Forelimb muscle (tissue), 1 donor: ENCODE results near the gene PALMD. TPM values are rescaled to one million over a fixed set of nuclear protein-coding genes. Genes with fewer than 3 reads are reported as not detected.
A peak's percentile ranks its signal among the peaks of the same experiment; 100 is the strongest.

Experiments
- DNase-seq: peaks from one replicate; pipeline ENCODE4 v3.0.0-alpha.2; 2013; ENCODE audit warnings: low read depth
- polyA plus RNA-seq: library from polyadenylated mRNA; unstranded; fragments of 120-200 nt; gene quantifications from one replicate; pipeline ENCODE4 v1.2.1, GENCODE V29; 2013; ENCODE audit not compliant: insufficient read length

The PALMD gene
- polyA plus RNA-seq, 1 donor = 107 TPM

GRCh38 chr1:99659755-99660210 lies 13.9 kb downstream of the PALMD start:
- DNase-seq = no peak

- DNase-seq = no peak
Measured at GRCh38 chr1:99660496-99660895, 14.6 kb downstream of the PALMD start.

- DNase-seq = no peak
Measured at GRCh38 chr1:99661780-99662179, 15.9 kb downstream of the PALMD start.

- no peak for DNase-seq
Measured at GRCh38 chr1:99662539-99663080, 16.7 kb downstream of the PALMD start.

GRCh38 chr1:99663501-99663900 lies 17.6 kb downstream of the PALMD start:
- no peak for DNase-seq

- no peak for DNase-seq
Measured at GRCh38 chr1:99665212-99665611, 19.3 kb downstream of the PALMD start.

- DNase-seq = no peak
Measured at GRCh38 chr1:99669376-99669775, 23.5 kb downstream of the PALMD start.

GRCh38 chr1:99669821-99670220 lies 23.9 kb downstream of the PALMD start:
- DNase-seq = no peak

GRCh38 chr1:99670583-99670982 lies 24.7 kb downstream of the PALMD start:
- DNase-seq = no peak

- DNase-seq = no peak
Measured at GRCh38 chr1:99672038-99672437, 26.1 kb downstream of the PALMD start.

- no peak for DNase-seq
Measured at GRCh38 chr1:99672530-99673213, 26.8 kb downstream of the PALMD start.

- DNase-seq = no peak
Measured at GRCh38 chr1:99673315-99673714, 27.4 kb downstream of the PALMD start.

GRCh38 chr1:99674115-99675064 lies 28.5 kb downstream of the PALMD start:
- no peak for DNase-seq

GRCh38 chr1:99675292-99675691 lies 29.4 kb downstream of the PALMD start:
- DNase-seq = no peak

GRCh38 chr1:99675994-99676393 lies 30.1 kb downstream of the PALMD start:
- no peak for DNase-seq

GRCh38 chr1:99676876-99677275 lies 31.0 kb downstream of the PALMD start:
- no peak for DNase-seq

GRCh38 chr1:99677416-99677815 lies 31.5 kb downstream of the PALMD start:
- DNase-seq = no peak

- no peak for DNase-seq
Measured at GRCh38 chr1:99680270-99680669, 34.4 kb downstream of the PALMD start.

GRCh38 chr1:99681583-99681982 lies 35.7 kb downstream of the PALMD start:
- DNase-seq = no peak

- no peak for DNase-seq
Measured at GRCh38 chr1:99682291-99682751, 36.4 kb downstream of the PALMD start.

GRCh38 chr1:99685516-99686180 lies 39.7 kb downstream of the PALMD start:
- peak; percentile 38 for DNase-seq

GRCh38 chr1:99691175-99691574 lies 45.3 kb downstream of the PALMD start:
- no peak for DNase-seq
